Lower leg skin (tissue), 3 donors: ENCODE measurements around the gene GMEB2.

ENCODE experiments used
- CTCF ChIP-seq, 3 donors: fragments of 450-650 bp; IDR thresholded peaks; one replicate each; pipeline ENCODE4 v1.5.1; 2016; ENCODE audit warnings: antibody characterized with exemption in 3 of 3, mild to moderate bottlenecking in 3 of 3, moderate library complexity in 2 of 3
- POLR2A ChIP-seq, 2 donors: fragments of 450-650 bp; IDR thresholded peaks; one replicate each; pipeline ENCODE4 v1.6.1; 2016 to 2017; ENCODE audit warnings: antibody characterized with exemption in 2 of 2, mild to moderate bottlenecking in 1 of 2, moderate library complexity in 1 of 2

- TF ChIP-seq CTCF (IDR thresholded peaks at IDR 0.05) (no peak), POLR2A (IDR thresholded peaks at IDR 0.05) (no peak)
Measured at GRCh38 chr20:63596423-63596822, 30.5 kb downstream of the GMEB2 start.
